MM.1S (cell line): ENCODE measurements around the gene DMGDH.

Source experiments
- EZH2 ChIP-seq: fragments of 300-600 bp; sonication (generic); optimal IDR thresholded peaks from 2 replicates; pipeline ENCODE3; 2017; ENCODE audit warnings: low read depth, mild to moderate bottlenecking, antibody characterized with exemption, low read length, mixed read lengths
- EZH2phosphoT487 ChIP-seq: fragments of 300-600 bp; sonication (generic); IDR thresholded peaks from 2 replicates; pipeline ENCODE4 v1.6.1; 2018; ENCODE audit warnings: antibody characterized with exemption, low read length
- TF ChIP-seq, protein P1 (sequence below): fragments of 300-600 bp; sonication (generic); IDR thresholded peaks from 2 replicates; pipeline ENCODE4 v1.5.1; 2016; ENCODE audit warnings: antibody characterized with exemption, low read length, mixed read lengths

DNA sequence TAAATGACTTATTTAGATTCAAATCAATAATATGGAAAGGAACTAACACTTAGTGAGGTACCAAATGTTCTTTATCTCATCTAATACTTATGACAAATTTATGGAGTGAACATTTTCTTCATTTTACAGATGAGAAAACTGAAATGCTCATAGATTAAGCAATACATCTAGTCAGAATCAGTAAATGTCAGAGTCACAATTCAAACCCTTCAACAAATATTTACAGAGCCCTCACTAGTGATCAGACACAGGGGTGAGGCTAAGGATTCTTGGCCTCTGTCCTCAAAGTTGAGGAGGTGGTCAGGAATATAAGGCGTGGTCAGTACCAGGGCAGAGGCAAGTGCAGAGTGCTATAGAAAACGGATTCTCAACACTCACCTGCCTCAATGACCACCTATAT is 54.8 kb downstream of the DMGDH start:
- TF ChIP-seq, protein P1, sequence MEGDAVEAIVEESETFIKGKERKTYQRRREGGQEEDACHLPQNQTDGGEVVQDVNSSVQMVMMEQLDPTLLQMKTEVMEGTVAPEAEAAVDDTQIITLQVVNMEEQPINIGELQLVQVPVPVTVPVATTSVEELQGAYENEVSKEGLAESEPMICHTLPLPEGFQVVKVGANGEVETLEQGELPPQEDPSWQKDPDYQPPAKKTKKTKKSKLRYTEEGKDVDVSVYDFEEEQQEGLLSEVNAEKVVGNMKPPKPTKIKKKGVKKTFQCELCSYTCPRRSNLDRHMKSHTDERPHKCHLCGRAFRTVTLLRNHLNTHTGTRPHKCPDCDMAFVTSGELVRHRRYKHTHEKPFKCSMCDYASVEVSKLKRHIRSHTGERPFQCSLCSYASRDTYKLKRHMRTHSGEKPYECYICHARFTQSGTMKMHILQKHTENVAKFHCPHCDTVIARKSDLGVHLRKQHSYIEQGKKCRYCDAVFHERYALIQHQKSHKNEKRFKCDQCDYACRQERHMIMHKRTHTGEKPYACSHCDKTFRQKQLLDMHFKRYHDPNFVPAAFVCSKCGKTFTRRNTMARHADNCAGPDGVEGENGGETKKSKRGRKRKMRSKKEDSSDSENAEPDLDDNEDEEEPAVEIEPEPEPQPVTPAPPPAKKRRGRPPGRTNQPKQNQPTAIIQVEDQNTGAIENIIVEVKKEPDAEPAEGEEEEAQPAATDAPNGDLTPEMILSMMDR = no peak
- no peak for TF ChIP-seq EZH2
- TF ChIP-seq EZH2phosphoT487 = no peak
